Measurements from ENCODE around the gene DGKD. TPM values are rescaled to one million over a fixed set of nuclear protein-coding genes. Genes with fewer than 3 reads are reported as not detected.

DGKD gene
- total and polyA plus RNA-seq, 10 of the 15 experiments (the other 5 are each of a cell fraction or from before 2014, with no cell fraction given), result 2.7 to 81.9 (median 27.0) TPM

- ChIA-PET SMC1A (ENCODE audit: uncharacterized antibody, unreplicated experiment) (no interaction called here), POLR2A (no interaction called here), CTCF (interaction anchor here (0.8 kb wide), 1 partner anchor 56 kb away, joined by 3 read pairs; no protein-coding TSS in a partner anchor), RAD21 (ENCODE audit: unreplicated experiment) (no interaction called here)
- intact Hi-C loops (cut with micrococcal nuclease; ENCODE audit: unreplicated experiment) (no loop called here), in situ Hi-C loops (cut with MboI) (no loop called here)
- H2AFZ ChIP-seq (ENCODE audit: control insufficient read depth, low read depth, low read length), result no peak overlapping the region
- no peak overlapping the region for H3K27ac ChIP-seq (ENCODE audit: control insufficient read depth, insufficient read depth)
- no peak for DNase-seq (ENCODE audit: low read depth, low spot score)
- WGBS (ENCODE audit: insufficient coverage, insufficient replicate concordance, low lambda C conversion rate, missing lambda C conversion rate), result 96% methylated on average over 13 of the region's 13 CpGs
- H4K20me1 ChIP-seq (ENCODE audit: control insufficient read depth, insufficient read depth), result no peaks in the 10 kb centered on the region
- BruUV-seq (replicated peaks), result no TSS peak
- no peak for TF ChIP-seq KDM1A (IDR thresholded peaks at IDR 0.05; ENCODE audit: borderline replicate concordance)
- no peak for TF ChIP-seq NFYA (IDR thresholded peaks at IDR 0.05; ENCODE audit: borderline replicate concordance, low read depth, low read length)
- H3K27me3 ChIP-seq (replicated peaks in 1 of 2; ENCODE audit: control insufficient read depth in 2 of 2, insufficient read depth in 2 of 2, low read length in 1 of 2), result no peaks in the 10 kb centered on the region
- H3K4me3 ChIP-seq, result peak overlapping the region; percentile 24; the same call in 1 of the 2 replicates
- peak overlapping the region; percentile 87; the same call in 1 of the 2 replicates for H3K4me2 ChIP-seq (ENCODE audit: control insufficient read depth, insufficient read depth)
- H3K36me3 ChIP-seq (ENCODE audit: control insufficient read depth in 2 of 2, insufficient read depth in 2 of 2, low read length in 1 of 2), result peaks cover 2 to 6% of the 10 kb centered on the region in 2 experiments
- ATAC-seq, result no peak
- H3K4me1 ChIP-seq (ENCODE audit: control insufficient read depth, insufficient read depth, low read length), result peaks cover 40% of the 10 kb centered on the region
- no peaks in the 10 kb centered on the region for H3K9me3 ChIP-seq (replicated peaks; ENCODE audit: control insufficient read depth, insufficient read depth, low read length)
- no peak overlapping the region for H3K9ac ChIP-seq (ENCODE audit: control insufficient read depth, insufficient read depth, low read length)
- H3K79me2 ChIP-seq (ENCODE audit: control insufficient read depth, insufficient read depth, low read length), result peaks cover 43% of the 10 kb centered on the region
- FAIRE-seq, result no peak
Observed at GRCh38 chr2:233387225-233387624, 32.9 kb downstream of the DGKD start.

GRCh38 chr2:233387667-233388528 lies 33.6 kb downstream of the DGKD start:
- POLR2A ChIA-PET, result no interaction called here
- no peak overlapping the region for H3K4me2 ChIP-seq (ENCODE audit: control insufficient read depth, insufficient read depth)
- H3K79me2 ChIP-seq (ENCODE audit: control insufficient read depth, insufficient read depth, low read length), result peaks cover 37% of the 10 kb centered on the region
- TF ChIP-seq LARP7 (IDR thresholded peaks at IDR 0.05) (no peak), E4F1 (IDR thresholded peaks at IDR 0.05; ENCODE audit: borderline replicate concordance, partially characterized antibody) (no peak), ATF2 (IDR thresholded peaks at IDR 0.05; ENCODE audit: low read length) (no peak), ZNF274 (IDR thresholded peaks at IDR 0.05; ENCODE audit: insufficient read depth, insufficient read length) (no peak), BRCA1 (IDR thresholded peaks at IDR 0.05; ENCODE audit: low read depth, low read length) (no peak), GABPA (IDR thresholded peaks at IDR 0.05; ENCODE audit: low read depth) (no peak), NR2C2 (IDR thresholded peaks at IDR 0.05; ENCODE audit: borderline replicate concordance, control insufficient read depth, insufficient read length, low read depth) (no peak), SREBF1 (IDR thresholded peaks at IDR 0.05; ENCODE audit: low read length) (no peak), BMI1 (IDR thresholded peaks at IDR 0.05; ENCODE audit: borderline replicate concordance) (no peak)

More at GRCh38 chr2:233387667-233388528, 33.6 kb downstream of the DGKD start:
- BruUV-seq (replicated peaks), result no TSS peak
- Histone ChIP-seq H3K27me3 (replicated peaks in 1 of 2; ENCODE audit: control insufficient read depth in 2 of 2, insufficient read depth in 2 of 2, low read length in 1 of 2) (no peaks in the 10 kb centered on the region), H3K4me1 (ENCODE audit: control insufficient read depth, insufficient read depth, low read length) (peaks cover 34% of the 10 kb centered on the region), H3K36me3 (ENCODE audit: control insufficient read depth in 2 of 2, insufficient read depth in 2 of 2, low read length in 1 of 2) (peaks cover 2 to 6% of the 10 kb centered on the region in 2 experiments), H3K9ac (ENCODE audit: control insufficient read depth, insufficient read depth, low read length) (no peak overlapping the region), H2AFZ (ENCODE audit: control insufficient read depth, low read depth, low read length) (no peak overlapping the region), H3K9me3 (replicated peaks; ENCODE audit: control insufficient read depth, insufficient read depth, low read length) (no peaks in the 10 kb centered on the region), H3K27ac (ENCODE audit: control insufficient read depth, insufficient read depth) (no peak overlapping the region), H4K20me1 (ENCODE audit: control insufficient read depth, insufficient read depth) (no peaks in the 10 kb centered on the region), H3K4me3 (no peak overlapping the region)
- intact Hi-C loops (cut with micrococcal nuclease; ENCODE audit: unreplicated experiment) (no loop called here), in situ Hi-C loops (cut with MboI) (no loop called here)
- no peak for ATAC-seq
- ChIA-PET CTCF (interaction anchor here (0.6 to 1.1 kb wide), 3 partner anchors 25 to 55 kb away, joined by 3 read pairs; no protein-coding TSS in a partner anchor), RAD21 (ENCODE audit: unreplicated experiment) (no interaction called here), SMC1A (ENCODE audit: uncharacterized antibody, unreplicated experiment) (no interaction called here)
- no peak for DNase-seq (ENCODE audit: low read depth, low spot score)
- no peak for FAIRE-seq
- WGBS (ENCODE audit: insufficient coverage, insufficient replicate concordance, low lambda C conversion rate, missing lambda C conversion rate), result 91% methylated on average over 25 of the region's 25 CpGs
